HG03565 (cell line): ENCODE data around the gene CGA.
A peak's percentile ranks its signal among the peaks of the same experiment; 100 is the strongest.

ENCODE experiments used
- ATAC-seq: cut with Tn5 transposase; IDR thresholded peaks from one replicate; pipeline ENCODE4 v1.9.1; 2021; ENCODE audit warnings: mild to moderate bottlenecking, moderate library complexity; ENCODE audit not compliant: unreplicated experiment

Gene CGA

DNA sequence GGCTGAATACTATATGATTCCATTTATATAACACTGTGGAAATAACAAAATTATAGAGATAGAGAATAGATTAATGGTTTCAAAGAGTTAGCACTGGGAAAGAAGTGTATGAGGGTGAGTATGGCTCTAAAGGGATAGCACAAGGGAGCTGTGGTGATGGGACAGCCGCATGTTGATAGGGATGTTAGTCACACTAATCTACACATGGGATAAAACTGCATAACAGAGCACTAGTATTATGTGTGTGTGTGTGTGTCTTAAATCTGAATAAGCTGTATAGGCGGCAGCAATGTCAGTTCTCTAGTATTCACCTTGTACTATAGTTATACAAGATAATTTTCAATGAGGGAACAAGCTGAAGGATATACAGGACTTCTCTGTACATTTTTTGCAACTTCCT lies 5.8 kb downstream of the CGA start:
- no peak for ATAC-seq

DNA sequence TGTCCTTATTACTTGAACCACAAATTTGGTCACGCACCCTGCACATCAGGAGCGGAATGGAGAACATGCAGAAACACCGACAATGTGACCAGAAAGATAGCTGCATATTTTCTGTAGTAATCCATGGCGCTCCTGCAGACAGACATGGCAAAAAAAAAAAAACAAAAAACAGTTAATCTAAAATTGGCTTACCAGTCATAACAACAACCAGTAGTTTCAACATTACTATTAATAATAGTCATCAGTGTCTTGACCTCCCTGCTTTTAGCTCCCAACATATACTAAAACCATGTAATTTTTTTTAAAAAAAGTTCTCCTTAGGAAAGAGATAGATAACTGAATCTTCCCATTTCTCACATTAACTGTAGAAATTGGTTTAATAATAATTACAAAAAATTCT lies 6.8 kb downstream of the CGA start:
- peak; percentile 71 for ATAC-seq

DNA sequence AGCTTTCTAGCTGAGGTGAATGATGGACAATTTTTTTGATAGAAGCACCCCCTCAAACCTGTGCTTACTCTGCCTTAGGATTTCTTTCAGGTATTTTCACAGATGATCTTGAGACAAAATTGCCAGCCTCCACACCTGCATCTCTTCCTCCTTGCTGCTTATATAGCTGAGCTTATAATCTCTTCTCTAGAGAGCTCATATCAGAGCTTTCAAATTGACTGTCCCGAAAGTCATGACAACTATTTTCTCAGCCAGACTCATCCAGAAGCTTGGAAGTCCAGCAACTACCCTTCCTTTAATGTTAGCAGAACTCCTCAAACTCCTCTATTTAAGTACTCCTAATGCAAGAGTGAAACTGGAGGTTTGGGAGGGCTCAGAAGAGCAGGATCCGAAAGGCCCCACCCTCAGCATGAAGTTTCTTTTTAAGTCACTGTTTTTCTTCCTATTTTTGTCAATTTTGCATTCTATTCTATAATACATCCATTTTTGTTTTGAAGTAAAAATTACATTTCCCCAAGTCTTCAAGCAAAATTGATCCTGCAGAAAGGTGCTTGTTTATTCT lies 12.7 kb downstream of the CGA start:
- no peak for ATAC-seq

DNA sequence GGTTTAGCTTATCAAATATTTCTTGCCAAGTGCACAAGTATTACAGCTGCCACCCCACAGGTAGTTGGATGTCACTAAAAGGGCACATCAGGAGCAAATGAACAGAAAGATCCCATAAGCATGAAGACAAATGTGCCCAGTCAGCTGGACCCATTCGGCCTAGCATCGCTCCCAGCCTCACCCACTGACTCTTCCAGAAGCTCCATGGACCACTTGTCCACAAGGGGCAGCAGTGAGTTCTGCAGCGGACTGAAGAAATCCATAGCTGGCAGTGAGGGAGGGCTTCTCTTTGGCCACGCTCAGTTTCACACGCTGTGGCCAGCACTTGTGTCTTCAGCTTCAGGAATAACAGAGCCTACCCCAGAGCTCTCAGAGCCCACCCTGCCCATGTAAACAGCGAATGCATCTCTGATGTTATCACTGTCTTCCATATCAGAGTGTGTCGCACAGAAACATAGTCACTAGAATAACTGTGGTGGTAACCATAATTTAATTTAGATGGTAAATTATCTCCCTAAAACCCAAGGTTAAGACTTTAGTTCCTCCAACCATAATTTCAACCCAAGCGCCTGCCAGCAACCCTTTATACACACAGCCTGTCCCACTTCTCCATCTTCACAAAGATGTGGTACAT lies 15.8 kb downstream of the CGA start:
- ATAC-seq = peak; percentile 58

DNA sequence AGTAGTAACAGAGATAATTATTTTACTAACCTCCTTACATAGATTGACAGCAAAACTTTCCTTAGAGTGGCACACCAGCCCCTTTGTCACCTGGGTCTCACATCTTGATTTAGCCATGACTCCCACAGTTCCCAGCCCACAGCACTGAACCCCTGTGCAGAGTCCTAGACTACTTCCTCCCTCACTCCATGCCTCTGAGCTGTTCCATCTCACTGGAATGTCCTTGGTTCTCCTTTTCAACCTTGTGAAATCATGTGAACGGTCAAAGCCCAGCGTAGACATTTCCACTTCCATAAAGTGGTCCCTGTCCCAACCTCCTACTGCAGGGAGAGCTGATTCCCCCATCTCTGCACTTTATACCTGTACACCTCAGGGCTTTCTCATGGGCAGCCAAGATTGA lies 19.7 kb downstream of the CGA start:
- ATAC-seq = no peak

DNA sequence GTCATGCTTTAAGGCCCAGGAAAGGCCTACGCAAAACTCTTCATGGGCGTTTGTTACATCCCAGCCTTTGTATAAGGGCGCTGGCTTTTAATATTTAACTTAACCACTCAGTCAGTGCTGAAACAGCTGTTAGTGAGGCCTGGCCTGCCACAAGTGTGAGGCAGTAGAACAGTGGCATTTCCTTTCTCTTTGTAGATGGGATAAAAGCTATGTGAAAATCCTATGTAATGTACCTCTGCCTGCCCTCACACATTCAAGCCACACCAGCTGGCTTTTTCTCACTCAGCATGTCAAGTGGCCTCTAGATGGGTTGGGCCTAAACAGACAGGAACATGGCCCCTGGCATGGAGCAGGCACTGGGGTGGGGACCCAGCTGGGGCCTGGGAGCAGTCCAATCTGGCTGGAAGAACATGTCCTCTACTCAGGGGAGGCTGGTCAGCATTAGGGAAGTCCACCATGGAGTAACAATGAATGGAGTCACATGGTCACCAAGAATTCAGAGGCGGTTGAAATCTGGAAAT lies 20.7 kb downstream of the CGA start:
- no peak for ATAC-seq

DNA sequence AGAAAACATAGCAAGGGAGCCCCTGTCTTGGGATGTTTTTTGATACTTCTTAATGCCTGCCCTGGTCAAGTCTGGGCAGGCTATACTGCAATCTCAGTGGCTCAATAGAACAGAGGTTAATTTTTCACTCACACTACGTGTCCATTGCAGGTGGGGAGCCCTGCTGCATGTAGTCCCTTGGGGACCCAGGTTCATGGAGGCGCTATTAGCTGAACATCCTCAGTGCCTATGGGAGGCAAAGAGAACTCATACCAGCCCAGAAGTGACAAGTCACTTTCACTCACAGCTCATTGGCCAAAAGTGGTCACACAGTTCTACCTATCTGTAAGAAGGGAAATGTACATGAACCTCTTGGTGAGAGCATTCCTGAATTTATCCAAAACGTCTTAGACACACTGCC lies 23.2 kb downstream of the CGA start:
- peak; percentile 67 for ATAC-seq

DNA sequence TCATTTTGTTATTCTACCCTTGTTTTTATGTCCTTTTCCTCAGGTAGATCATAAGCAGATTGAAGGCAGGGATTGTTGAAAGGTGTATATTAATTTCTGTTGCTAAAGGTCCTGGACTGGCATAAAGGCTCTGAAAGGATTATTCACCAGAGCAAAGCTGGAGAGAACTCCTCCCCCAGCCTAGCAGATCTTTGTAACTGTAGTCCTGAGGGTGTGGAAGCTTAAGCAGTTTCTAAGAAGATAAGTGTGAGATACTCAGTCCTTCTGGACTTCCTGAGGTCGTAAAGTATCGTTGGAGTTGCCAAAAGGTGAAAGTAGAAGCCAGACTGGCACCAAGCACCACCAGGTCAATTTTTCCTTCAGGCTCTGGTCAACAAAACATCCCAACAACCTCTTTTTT lies 24.2 kb downstream of the CGA start:
- no peak for ATAC-seq

DNA sequence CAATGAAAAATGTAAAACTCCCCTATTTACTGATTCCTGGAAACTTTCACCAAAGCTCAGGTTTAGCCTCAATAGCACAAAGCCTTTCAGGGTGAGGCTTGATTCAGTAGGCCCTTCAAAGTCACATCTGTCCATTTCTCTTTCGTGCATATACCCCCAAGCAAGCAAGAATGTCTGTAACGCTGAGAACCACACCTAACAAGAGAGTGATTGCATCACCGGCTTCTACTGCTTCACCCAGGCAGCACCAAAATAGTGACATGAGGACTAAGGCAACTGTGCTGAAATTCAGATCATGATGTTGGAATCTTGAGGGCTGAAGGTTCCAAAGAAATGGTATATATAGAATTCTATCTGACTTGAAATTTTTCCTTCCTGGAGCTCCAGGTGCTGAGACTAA lies 26.1 kb downstream of the CGA start:
- no peak for ATAC-seq

DNA sequence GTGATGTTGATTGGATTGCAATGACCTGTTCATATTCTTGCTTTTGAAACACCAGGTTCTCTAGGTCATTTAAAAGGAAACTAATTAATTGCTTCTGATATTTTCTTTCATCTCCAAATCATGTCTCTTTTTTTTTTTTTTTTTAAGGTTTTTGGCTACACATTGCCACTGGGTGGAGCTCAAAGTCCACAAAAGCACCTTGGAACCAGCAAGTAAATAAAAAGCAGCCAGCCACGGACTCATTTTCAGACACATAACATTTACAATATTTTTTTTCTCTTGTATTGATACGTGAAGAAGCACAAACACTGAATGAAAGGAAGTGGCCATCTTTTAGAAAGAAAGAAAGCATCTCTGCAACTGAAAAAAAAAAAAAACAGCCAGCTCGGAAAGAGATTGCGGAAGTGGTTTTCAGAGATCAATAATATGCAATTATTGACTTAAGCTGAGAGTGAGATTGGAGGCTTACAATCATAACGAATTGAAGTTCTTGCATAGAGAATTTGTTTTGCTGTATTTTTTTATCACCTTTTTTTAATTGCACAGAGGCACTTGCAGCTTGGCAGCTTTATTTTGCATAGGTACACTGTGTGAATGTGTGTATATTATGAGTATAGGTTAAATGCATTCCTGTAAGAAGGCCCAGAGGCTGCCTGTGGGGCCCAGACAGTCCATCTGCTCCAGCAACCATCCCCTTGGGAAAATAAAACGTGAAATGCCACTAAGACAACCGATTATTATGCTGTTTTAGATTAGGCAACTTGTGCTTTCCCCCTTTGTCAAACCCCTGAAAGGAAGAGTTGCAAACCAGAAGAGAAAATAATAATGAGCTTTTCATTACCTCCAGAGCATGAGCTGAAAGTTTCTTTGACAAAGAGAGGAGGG lies 28.2 kb downstream of the CGA start:
- ATAC-seq = no peak

DNA sequence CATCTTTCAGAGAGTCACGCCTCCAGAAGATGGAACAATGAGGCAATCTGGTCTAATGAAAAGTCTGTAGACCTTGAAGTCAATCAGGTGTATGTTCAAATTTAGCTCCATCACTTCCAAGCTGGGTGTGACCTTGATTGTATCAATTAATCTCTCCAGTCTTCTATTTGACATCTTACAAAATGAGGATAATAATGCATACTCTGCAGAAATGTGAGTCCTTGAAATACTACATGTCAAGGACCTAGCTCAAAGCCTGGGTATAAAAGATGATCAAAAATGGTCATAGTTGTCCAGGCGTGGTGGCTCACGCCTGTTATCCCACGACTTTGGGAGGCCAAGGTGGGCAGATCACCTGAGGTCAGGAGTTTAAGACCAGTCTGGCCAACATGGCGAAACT lies 29.8 kb downstream of the CGA start:
- no peak for ATAC-seq

DNA sequence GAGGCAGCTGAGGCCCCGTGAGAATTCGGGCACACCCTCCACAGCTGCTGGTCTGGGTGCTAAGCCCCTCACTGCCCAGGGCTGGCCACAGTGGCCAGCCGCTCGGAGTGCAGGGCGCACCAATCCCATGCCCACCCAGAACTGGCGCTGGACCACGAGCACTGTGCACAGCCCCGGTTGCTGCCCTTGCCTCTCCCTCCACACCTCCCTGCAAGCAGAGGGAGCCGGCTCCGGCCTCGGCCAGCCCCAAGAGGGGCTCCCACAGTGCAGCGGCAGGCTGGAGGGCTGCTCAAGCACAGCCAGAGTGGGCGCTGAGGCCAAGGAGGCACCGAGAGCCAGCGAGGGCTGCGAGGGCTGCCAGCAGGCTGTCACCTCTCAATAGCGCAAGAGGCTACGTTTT lies 35.0 kb downstream of the CGA start:
- no peak for ATAC-seq

DNA sequence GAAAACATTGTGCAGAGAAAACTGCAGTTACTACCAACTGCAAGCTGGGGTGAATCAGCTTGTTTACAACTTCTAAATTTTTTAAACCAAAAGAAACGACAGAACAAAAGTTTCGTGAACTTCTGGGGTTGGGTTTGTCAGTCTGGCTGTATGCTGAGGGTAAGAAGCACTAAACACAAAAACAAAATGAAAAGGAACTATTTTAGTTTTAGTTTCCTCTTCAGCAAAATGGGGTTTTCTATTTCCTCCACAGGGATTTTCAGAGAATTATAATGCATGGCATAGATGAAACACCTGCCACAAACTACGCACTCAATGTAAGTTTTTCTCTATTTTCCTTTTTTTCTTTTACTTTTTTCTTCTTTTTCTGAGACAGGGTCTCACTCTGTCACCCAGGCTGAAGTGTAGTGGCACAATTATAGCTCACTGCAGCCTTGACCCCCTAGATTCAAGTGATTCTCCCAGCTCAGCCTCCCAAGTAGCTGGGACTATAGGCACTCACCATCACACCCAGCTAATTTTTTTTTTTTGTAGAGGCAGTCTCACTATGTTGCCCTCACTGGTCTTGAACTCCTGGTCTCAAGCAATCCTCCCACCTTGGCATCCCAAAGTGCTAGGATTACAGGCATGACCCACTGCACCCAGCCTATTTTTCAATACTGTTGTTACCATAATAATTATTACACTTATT lies 40.6 kb downstream of the CGA start:
- no peak for ATAC-seq

DNA sequence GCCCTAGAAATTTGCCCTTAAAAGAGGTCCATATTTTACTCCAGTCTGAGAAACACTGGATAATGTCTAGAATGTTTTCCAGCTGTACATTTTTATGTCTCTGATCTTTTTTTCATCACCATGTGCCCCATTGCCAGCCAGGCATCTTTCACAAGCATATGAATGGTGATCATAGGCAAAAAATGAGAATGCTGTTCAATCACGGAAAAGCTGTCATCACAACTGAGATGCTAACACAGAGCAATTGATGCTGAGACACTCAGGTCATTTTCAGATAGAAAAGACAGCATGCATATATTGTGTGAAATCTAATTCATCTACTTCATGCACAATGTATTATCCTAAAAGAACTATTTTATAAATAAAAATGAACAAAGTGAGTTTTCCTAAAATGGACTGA lies 41.6 kb downstream of the CGA start:
- ATAC-seq = no peak

DNA sequence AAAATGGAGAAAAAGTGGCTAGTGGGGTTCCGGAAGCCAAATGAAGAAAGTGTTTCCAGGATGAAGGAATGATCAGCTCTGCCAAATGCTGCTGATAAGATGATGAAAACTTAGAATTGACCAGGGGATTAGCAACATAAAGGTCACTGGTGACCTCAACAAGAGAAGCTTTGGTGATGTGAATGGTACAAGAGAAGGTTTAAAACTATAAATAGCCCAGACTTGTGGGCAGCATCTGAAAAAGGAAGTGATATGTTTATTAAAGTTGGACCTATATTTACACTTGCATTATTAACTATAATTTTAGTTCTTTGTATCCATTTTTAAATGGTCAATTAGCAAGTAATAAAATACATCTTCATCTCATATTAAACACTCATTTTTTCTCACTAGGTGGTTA lies 45.1 kb downstream of the CGA start:
- ATAC-seq = peak; percentile 68

DNA sequence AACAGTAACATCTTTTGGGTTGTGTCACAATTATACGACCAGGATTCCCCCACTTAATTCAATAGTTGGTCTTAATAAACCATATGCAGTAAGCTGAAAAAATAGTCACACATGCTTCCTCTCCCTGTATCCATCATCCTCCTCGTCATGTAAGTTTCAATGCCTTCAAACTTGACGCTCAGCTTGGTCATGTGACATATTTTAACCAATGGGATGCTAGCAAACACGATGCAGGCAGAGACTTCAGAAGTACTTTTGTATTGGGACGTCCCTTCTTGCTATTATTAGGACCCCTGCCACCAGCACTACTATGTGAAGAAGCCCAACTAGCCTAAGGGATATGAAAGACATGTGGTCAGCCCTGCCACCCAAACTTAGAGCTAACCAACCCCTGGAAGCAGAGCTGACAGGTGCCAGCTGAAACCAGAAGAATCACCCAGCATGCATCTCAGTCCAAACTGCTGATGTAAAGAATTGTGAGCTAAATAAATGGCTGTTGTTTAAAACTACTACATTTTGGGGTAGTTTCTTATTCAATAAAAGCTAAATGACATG lies 49.3 kb downstream of the CGA start:
- no peak for ATAC-seq

DNA sequence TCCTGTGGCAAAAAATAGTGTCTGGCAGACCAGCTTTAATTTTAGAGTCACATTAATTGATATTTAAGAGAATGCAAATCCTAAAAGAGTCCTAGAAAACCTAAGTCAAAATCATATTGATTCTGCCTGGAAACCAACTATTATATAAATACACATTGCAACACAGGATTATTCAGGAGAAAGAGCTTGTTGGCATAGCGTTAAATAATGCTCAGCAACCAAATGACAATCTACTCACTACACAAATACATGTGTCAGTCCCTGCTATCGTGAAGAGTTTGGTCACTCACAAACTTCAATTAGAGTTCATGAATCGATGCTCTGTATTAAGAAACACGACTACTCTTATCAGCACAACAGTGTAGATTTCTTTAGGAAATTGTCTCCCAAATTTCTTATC lies 54.2 kb downstream of the CGA start:
- ATAC-seq = no peak
